CD4-positive, alpha-beta T cell treated with Interleukin-10 for 1 hour (primary cell): ENCODE data around the gene PRKCSH.
"Not testable (repeated sequence)": the region's sequence is repeated elsewhere in the genome, so short reads cannot be mapped to it uniquely, and the experiment has no call there.

Experiments
- DNase-seq: peaks from one replicate; pipeline ENCODE4 v3.0.0-alpha.2; 2020

Gene PRKCSH

GRCh38 chr19:11435057-11435832 lies at the start of gene PRKCSH, which contains the start of gene ODAD3:
TSS of gene PRKCSH (plus strand) at chr19:11435635. CDS start at chr19:11436118, 483 bp downstream.
TSS of gene ODAD3 (minus strand) at chr19:11435121. CDS start at chr19:11435016, 105 bp downstream.
- peak; percentile 99 for DNase-seq

GRCh38 chr19:11387162-11388034 lies 48.0 kb upstream of the PRKCSH start:
- DNase-seq: no peak

GRCh38 chr19:11390359-11390758 lies 45.1 kb upstream of the PRKCSH start:
- DNase-seq: no peak

GRCh38 chr19:11390933-11391680 lies 44.3 kb upstream of the PRKCSH start:
- DNase-seq: no peak

- DNase-seq: no peak
Observed at GRCh38 chr19:11397089-11397610, 38.3 kb upstream of the PRKCSH start.

- DNase-seq: no peak
Observed at GRCh38 chr19:11399667-11400066, 35.8 kb upstream of the PRKCSH start.

GRCh38 chr19:11400798-11401197 lies 34.6 kb upstream of the PRKCSH start:
- DNase-seq: no peak

GRCh38 chr19:11401808-11402543 lies 33.5 kb upstream of the PRKCSH start:
- DNase-seq: no peak

GRCh38 chr19:11404588-11405222 lies 30.7 kb upstream of the PRKCSH start:
- no peak for DNase-seq

GRCh38 chr19:11405846-11406643 lies 29.4 kb upstream of the PRKCSH start:
- DNase-seq: peak; percentile 27

GRCh38 chr19:11406703-11407236 lies 28.7 kb upstream of the PRKCSH start:
- not testable (repeated sequence) for DNase-seq

GRCh38 chr19:11408591-11408990 lies 26.8 kb upstream of the PRKCSH start:
- no peak for DNase-seq

GRCh38 chr19:11410682-11411081 lies 24.8 kb upstream of the PRKCSH start:
- no peak for DNase-seq

GRCh38 chr19:11414544-11414943 lies 20.9 kb upstream of the PRKCSH start:
- no peak for DNase-seq

- DNase-seq: no peak
Observed at GRCh38 chr19:11416346-11417052, 18.9 kb upstream of the PRKCSH start.

GRCh38 chr19:11418094-11418548 lies 17.3 kb upstream of the PRKCSH start:
- DNase-seq: no peak

GRCh38 chr19:11418549-11419506 lies 16.6 kb upstream of the PRKCSH start, which contains the start of gene RGL3:
TSS of gene RGL3 (minus strand) at chr19:11419314. CDS start at chr19:11419278, 36 bp downstream.
- no peak for DNase-seq
